ENCODE results near the gene EPHX1. TPM values are rescaled to one million over a fixed set of nuclear protein-coding genes. Genes with fewer than 3 reads are reported as not detected.
"Not testable (repeated sequence)": the region's sequence is repeated elsewhere in the genome, so short reads cannot be mapped to it uniquely, and the experiment has no call there.

EPHX1 gene
- total RNA-seq = 1 to 10 TPM; 1.5 to 2.0 TPM

GRCh38 chr1:225809842-225810578 is at the start of gene EPHX1:
Gene EPHX1 (plus strand): TSS chr1:225810124. CDS start chr1:225828730, 18,606 bp downstream.
- Mint-ChIP-seq H3K36me3 (ENCODE audit: low read depth) (no peaks in the 10 kb centered on the region), H3K9me3 (ENCODE audit: insufficient read depth) (no peaks in the 10 kb centered on the region), H3K4me1 (ENCODE audit: low read depth) (peaks cover 16% of the 10 kb centered on the region), H3K27ac (no peak within 1 kb of the TSS), H3K4me3 (peak within 1 kb of the TSS; percentile 76), H3K27me3 (ENCODE audit: low read depth) (peaks cover 11% of the 10 kb centered on the region)
- POLR2A ChIA-PET = interaction anchor here (0.6 to 3.0 kb wide), 4 partner anchors 32 to 99 kb away, joined by 3 to 12 read pairs (median 4); partner anchors contain the start of genes SRP9 and TMEM63A
- DNase-seq (peak; percentile 74), ATAC-seq (peak; percentile 97)
- CTCF ChIA-PET = interaction anchor here (1.5 to 3.7 kb wide), 2 partner anchors 10 to 32 kb away, joined by 4 to 13 read pairs; partner anchors contain the start of gene SRP9

- H3K27ac Mint-ChIP-seq = no peak overlapping the region
- no peaks in the 10 kb centered on the region for H3K36me3 Mint-ChIP-seq (ENCODE audit: low read depth)
- H3K27me3 Mint-ChIP-seq (ENCODE audit: low read depth) = peaks cover 3% of the 10 kb centered on the region
- peaks cover 3% of the 10 kb centered on the region for H3K4me1 Mint-ChIP-seq (ENCODE audit: low read depth)
- DNase-seq (no peak), ATAC-seq (no peak)
- H3K4me3 Mint-ChIP-seq = no peak overlapping the region
- H3K9me3 Mint-ChIP-seq (ENCODE audit: insufficient read depth) = no peaks in the 10 kb centered on the region
- ChIA-PET CTCF (interaction anchor here (0.7 kb wide), 1 partner anchor 11 kb away, joined by 3 read pairs; no protein-coding TSS in a partner anchor), POLR2A (no interaction called here)
Observed at GRCh38 chr1:225760531-225760930, 49.4 kb upstream of the EPHX1 start.

- H3K4me3 Mint-ChIP-seq; H3K9me3 Mint-ChIP-seq (ENCODE audit: insufficient read depth); DNase-seq; H3K27me3 Mint-ChIP-seq (ENCODE audit: low read depth); H3K4me1 Mint-ChIP-seq (ENCODE audit: low read depth); H3K27ac Mint-ChIP-seq; POLR2A ChIA-PET; ATAC-seq; H3K36me3 Mint-ChIP-seq (ENCODE audit: low read depth): not testable (repeated sequence)
- CTCF ChIA-PET = interaction anchor here (0.8 kb wide), 1 partner anchor 16 kb away, joined by 3 read pairs; the partner anchor contains the start of gene SRP9
Observed at GRCh38 chr1:225761395-225761794, 48.5 kb upstream of the EPHX1 start.

- H3K4me3 Mint-ChIP-seq = no peak overlapping the region
- no peaks in the 10 kb centered on the region for H3K36me3 Mint-ChIP-seq (ENCODE audit: low read depth)
- peaks cover 5% of the 10 kb centered on the region for H3K27me3 Mint-ChIP-seq (ENCODE audit: low read depth)
- ChIA-PET CTCF (interaction anchor here (0.8 kb wide), 1 partner anchor 16 kb away, joined by 3 read pairs; the partner anchor contains the start of gene SRP9), POLR2A (no interaction called here)
- DNase-seq = no peak
- no peaks in the 10 kb centered on the region for H3K9me3 Mint-ChIP-seq (ENCODE audit: insufficient read depth)
- ATAC-seq = no peak
- H3K27ac Mint-ChIP-seq = no peak overlapping the region
- H3K4me1 Mint-ChIP-seq (ENCODE audit: low read depth) = no peaks in the 10 kb centered on the region
Observed at GRCh38 chr1:225762002-225762441, 47.9 kb upstream of the EPHX1 start.

- no peak overlapping the region for H3K4me3 Mint-ChIP-seq
- no peaks in the 10 kb centered on the region for H3K9me3 Mint-ChIP-seq (ENCODE audit: insufficient read depth)
- H3K36me3 Mint-ChIP-seq (ENCODE audit: low read depth) = no peaks in the 10 kb centered on the region
- no peaks in the 10 kb centered on the region for H3K4me1 Mint-ChIP-seq (ENCODE audit: low read depth)
- ChIA-PET CTCF (interaction anchor here (0.9 kb wide), 1 partner anchor 12 kb away, joined by 3 read pairs; no protein-coding TSS in a partner anchor), POLR2A (no interaction called here)
- no peak overlapping the region for H3K27ac Mint-ChIP-seq
- ATAC-seq = no peak
- peaks cover 5% of the 10 kb centered on the region for H3K27me3 Mint-ChIP-seq (ENCODE audit: low read depth)
- DNase-seq = no peak
Observed at GRCh38 chr1:225762444-225762843, 47.5 kb upstream of the EPHX1 start.

GRCh38 chr1:225763716-225764548 is 46.0 kb upstream of the EPHX1 start:
- POLR2A ChIA-PET = interaction anchor here (0.6 to 0.8 kb wide), 2 partner anchors 13 to 16 kb away, joined by 3 read pairs; partner anchors contain the start of gene SRP9
- no peaks in the 10 kb centered on the region for H3K36me3 Mint-ChIP-seq (ENCODE audit: low read depth)
- no peaks in the 10 kb centered on the region for H3K4me1 Mint-ChIP-seq (ENCODE audit: low read depth)
- no peak overlapping the region for H3K4me3 Mint-ChIP-seq
- no peaks in the 10 kb centered on the region for H3K9me3 Mint-ChIP-seq (ENCODE audit: insufficient read depth)
- no peak overlapping the region for H3K27ac Mint-ChIP-seq
- no peak for DNase-seq
- no peak for ATAC-seq
- CTCF ChIA-PET = interaction anchor here (0.9 to 1.3 kb wide), 3 partner anchors 8 to 283 kb away, joined by 3 to 5 read pairs (median 3); no protein-coding TSS in a partner anchor
- H3K27me3 Mint-ChIP-seq (ENCODE audit: low read depth) = peaks cover 3% of the 10 kb centered on the region

- POLR2A ChIA-PET = interaction anchor here (0.7 kb wide), 1 partner anchor 11 kb away, joined by 3 read pairs; the partner anchor contains the start of gene SRP9
- Mint-ChIP-seq H3K4me3 (no peak overlapping the region), H3K4me1 (ENCODE audit: low read depth) (no peaks in the 10 kb centered on the region), H3K27me3 (ENCODE audit: low read depth) (peaks cover 3% of the 10 kb centered on the region), H3K27ac (no peak overlapping the region), H3K9me3 (ENCODE audit: insufficient read depth) (no peaks in the 10 kb centered on the region), H3K36me3 (ENCODE audit: low read depth) (no peaks in the 10 kb centered on the region)
- CTCF ChIA-PET = no interaction called here
- ATAC-seq (no peak), DNase-seq (no peak)
Observed at GRCh38 chr1:225765982-225766674, 43.8 kb upstream of the EPHX1 start.

GRCh38 chr1:225766967-225767633 is 42.8 kb upstream of the EPHX1 start:
- ChIA-PET CTCF (interaction anchor here (0.8 kb wide), 1 partner anchor 292 kb away, joined by 4 read pairs; no protein-coding TSS in a partner anchor), POLR2A (no interaction called here)
- H3K4me3 Mint-ChIP-seq = no peak overlapping the region
- ATAC-seq (no peak), DNase-seq (no peak)
- no peaks in the 10 kb centered on the region for H3K36me3 Mint-ChIP-seq (ENCODE audit: low read depth)
- no peak overlapping the region for H3K27ac Mint-ChIP-seq
- H3K4me1 Mint-ChIP-seq (ENCODE audit: low read depth) = no peaks in the 10 kb centered on the region
- H3K27me3 Mint-ChIP-seq (ENCODE audit: low read depth) = peaks cover 3% of the 10 kb centered on the region
- H3K9me3 Mint-ChIP-seq (ENCODE audit: insufficient read depth) = no peaks in the 10 kb centered on the region

GRCh38 chr1:225767634-225768540 is 42.0 kb upstream of the EPHX1 start:
- CTCF ChIA-PET = interaction anchor here (1.9 to 2.0 kb wide), 2 partner anchors 10 to 449 kb away, joined by 4 to 8 read pairs; partner anchors contain the start of gene SRP9
- no peak for ATAC-seq
- Mint-ChIP-seq H3K9me3 (ENCODE audit: insufficient read depth) (no peaks in the 10 kb centered on the region), H3K36me3 (ENCODE audit: low read depth) (no peaks in the 10 kb centered on the region), H3K4me3 (no peak overlapping the region), H3K4me1 (ENCODE audit: low read depth) (no peaks in the 10 kb centered on the region), H3K27me3 (ENCODE audit: low read depth) (peaks cover 3% of the 10 kb centered on the region), H3K27ac (no peak overlapping the region)
- no peak for DNase-seq
- POLR2A ChIA-PET = interaction anchor here (0.6 to 2.0 kb wide), 2 partner anchors 10 to 251 kb away, joined by 3 to 10 read pairs; partner anchors contain the start of gene SRP9

Data from activated CD8-positive, alpha-beta T cell treated with anti-CD3 and anti-CD28 coated beads, Interleukin-2, amount 10 ng/mL, durations not matched to agents 7 days and 5 days (primary cell).